HEK293 (cell line): ENCODE data around the gene LRRC53.

Experiments used
- CTCF ChIA-PET: fragments of 350-600 bp; formaldehyde crosslinking; extraction: SDS; loops from one replicate; lab custom pipeline; 2021; ENCODE audit warnings: antibody characterized with exemption; lab: Yijun Ruan, JAX
- POLR2A ChIA-PET: fragments of 300-600 bp; formaldehyde crosslinking; extraction: SDS; loops from one replicate; lab custom pipeline; 2020; ENCODE audit warnings: antibody characterized with exemption, inconsistent platforms; lab: Yijun Ruan, JAX
- H3K27ac ChIP-seq: fragments of 200-500 bp; sonication (Bioruptor generic); 2 replicates; pipeline ENCODE4 v1.5.1; 2014; ENCODE audit warnings: low read depth, low read length, control low read depth, inconsistent platforms; ENCODE audit errors: extremely low read depth
- H3K36me3 ChIP-seq, 2 experiments: fragments of 200-500 bp in 1 of 2; sonication (Bioruptor generic) in 1 of 2; 1 replicate in 1 of 2; 2 replicates in 1 of 2; pipeline ENCODE4 v1.5.1; 2014 to 2017; ENCODE audit warnings: inconsistent platforms in 2 of 2, low read length in 2 of 2; ENCODE audit not compliant: control insufficient read depth in 2 of 2, insufficient read depth in 1 of 2
- H3K4me1 ChIP-seq: fragments of 200-500 bp; sonication (Bioruptor generic); 2 replicates; pipeline ENCODE4 v1.5.1; 2014; ENCODE audit warnings: mild to moderate bottlenecking, low read length, inconsistent platforms; ENCODE audit not compliant: control insufficient read depth, insufficient read depth
- H3K4me3 ChIP-seq: 2 replicates; pipeline ENCODE4 v1.5.1; 2011; ENCODE audit warnings: low read depth, mild to moderate bottlenecking, control low read depth, low read length, moderate library complexity
- H3K9me3 ChIP-seq: fragments of 200-500 bp; sonication (Bioruptor generic); 2 replicates; pipeline ENCODE4 v1.5.1; 2014; ENCODE audit warnings: low read depth, low read length, inconsistent platforms; ENCODE audit not compliant: control insufficient read depth, insufficient read depth
- BCL11A ChIP-seq: fragments of 450-650 bp; formaldehyde crosslinking; IDR thresholded peaks from 2 replicates; pipeline ENCODE4 v1.5.1; 2016; ENCODE audit warnings: low read depth, missing biosample characterization, missing genetic modification characterization
- FEZF1 ChIP-seq: fragments of 450-650 bp; formaldehyde crosslinking; IDR thresholded peaks from 2 replicates; pipeline ENCODE4 v1.5.1; 2016; ENCODE audit warnings: missing biosample characterization, missing genetic modification characterization
- GLI4 ChIP-seq: fragments of 450-650 bp; formaldehyde crosslinking; IDR thresholded peaks from 2 replicates; pipeline ENCODE4 v1.5.1; 2016; ENCODE audit warnings: missing biosample characterization, missing genetic modification characterization
- KLF10 ChIP-seq: fragments of 450-650 bp; IDR thresholded peaks from 2 replicates; pipeline ENCODE4 v1.5.1; 2018; ENCODE audit warnings: missing biosample characterization, mild to moderate bottlenecking, missing genetic modification characterization
- KLF8 ChIP-seq: fragments of 450-650 bp; formaldehyde crosslinking; IDR thresholded peaks from 2 replicates; pipeline ENCODE4 v1.5.1; 2016; ENCODE audit warnings: missing biosample characterization, missing genetic modification characterization
- OVOL3 ChIP-seq: fragments of 450-650 bp; formaldehyde crosslinking; IDR thresholded peaks from 2 replicates; pipeline ENCODE4 v1.5.1; 2016; ENCODE audit warnings: missing biosample characterization, missing genetic modification characterization
- REPIN1 ChIP-seq: fragments of 450-650 bp; formaldehyde crosslinking; IDR thresholded peaks from 2 replicates; pipeline ENCODE4 v1.5.1; 2017; ENCODE audit warnings: missing biosample characterization, missing genetic modification characterization, low read depth
- YY2 ChIP-seq: fragments of 450-650 bp; formaldehyde crosslinking; IDR thresholded peaks from 2 replicates; pipeline ENCODE4 v1.5.1; 2016; ENCODE audit warnings: missing biosample characterization, missing genetic modification characterization
- ZBTB1 ChIP-seq: fragments of 450-650 bp; formaldehyde crosslinking; IDR thresholded peaks from 2 replicates; pipeline ENCODE4 v1.5.1; 2016; ENCODE audit warnings: missing biosample characterization, missing genetic modification characterization
- ZFHX2 ChIP-seq: fragments of 450-650 bp; formaldehyde crosslinking; conservative IDR thresholded peaks from 2 replicates; pipeline ENCODE4 v1.5.1; 2016; ENCODE audit warnings: missing biosample characterization, missing genetic modification characterization
- ZFP41 ChIP-seq: fragments of 450-650 bp; formaldehyde crosslinking; IDR thresholded peaks from 2 replicates; pipeline ENCODE4 v1.5.1; 2016; ENCODE audit warnings: missing biosample characterization, missing genetic modification characterization, borderline replicate concordance
- ZNF133 ChIP-seq: fragments of 450-650 bp; formaldehyde crosslinking; IDR thresholded peaks from 2 replicates; pipeline ENCODE4 v1.5.1; 2016; ENCODE audit warnings: missing biosample characterization, missing genetic modification characterization
- ZNF174 ChIP-seq: fragments of 450-650 bp; formaldehyde crosslinking; IDR thresholded peaks from 2 replicates; pipeline ENCODE4 v1.5.0; 2017; ENCODE audit warnings: missing biosample characterization, mild to moderate bottlenecking, missing genetic modification characterization
- ZNF184 ChIP-seq: fragments of 450-650 bp; IDR thresholded peaks from 2 replicates; pipeline ENCODE4 v1.5.1; 2018; ENCODE audit warnings: missing biosample characterization, mild to moderate bottlenecking, missing genetic modification characterization
- ZNF211 ChIP-seq: fragments of 450-650 bp; formaldehyde crosslinking; IDR thresholded peaks from 2 replicates; pipeline ENCODE4 v1.5.1; 2016; ENCODE audit warnings: low read depth, missing biosample characterization, missing genetic modification characterization
- ZNF23 ChIP-seq: fragments of 450-650 bp; formaldehyde crosslinking; IDR thresholded peaks from 2 replicates; pipeline ENCODE4 v1.5.1; 2016; ENCODE audit warnings: missing biosample characterization, missing genetic modification characterization, borderline replicate concordance
- ZNF311 ChIP-seq: fragments of 450-650 bp; formaldehyde crosslinking; IDR thresholded peaks from 2 replicates; pipeline ENCODE4 v1.5.1; 2017; ENCODE audit warnings: missing biosample characterization, missing genetic modification characterization, borderline replicate concordance
- ZNF341 ChIP-seq: fragments of 450-650 bp; formaldehyde crosslinking; IDR thresholded peaks from 2 replicates; pipeline ENCODE4; 2016; ENCODE audit warnings: low read depth, missing biosample characterization, missing genetic modification characterization
- ZNF366 ChIP-seq: fragments of 450-650 bp; formaldehyde crosslinking; conservative IDR thresholded peaks from 2 replicates; pipeline ENCODE4 v1.5.1; 2016; ENCODE audit warnings: missing biosample characterization, missing genetic modification characterization
- ZNF37A ChIP-seq: fragments of 450-650 bp; IDR thresholded peaks from 2 replicates; pipeline ENCODE4 v1.5.1; 2018; ENCODE audit warnings: missing biosample characterization, missing genetic modification characterization
- ZNF423 ChIP-seq: fragments of 450-650 bp; formaldehyde crosslinking; IDR thresholded peaks from 2 replicates; pipeline ENCODE4 v1.5.1; 2016; ENCODE audit warnings: missing biosample characterization, missing genetic modification characterization
- ZNF544 ChIP-seq: fragments of 450-650 bp; formaldehyde crosslinking; IDR thresholded peaks from 2 replicates; pipeline ENCODE4 v1.5.0; 2017; ENCODE audit warnings: missing biosample characterization, missing genetic modification characterization
- ZNF585B ChIP-seq: fragments of 450-650 bp; formaldehyde crosslinking; IDR thresholded peaks from 2 replicates; pipeline ENCODE4 v1.5.1; 2016; ENCODE audit warnings: missing biosample characterization, missing genetic modification characterization
- ZNF670 ChIP-seq: fragments of 450-650 bp; formaldehyde crosslinking; IDR thresholded peaks from 2 replicates; pipeline ENCODE4 v1.5.1; 2016; ENCODE audit warnings: missing biosample characterization, missing genetic modification characterization, low read depth
- ZNF677 ChIP-seq: fragments of 450-650 bp; IDR thresholded peaks from 2 replicates; pipeline ENCODE4 v1.5.0; 2018; ENCODE audit warnings: missing biosample characterization, mild to moderate bottlenecking, missing genetic modification characterization, moderate library complexity
- ZNF777 ChIP-seq: fragments of 450-650 bp; formaldehyde crosslinking; IDR thresholded peaks from 2 replicates; pipeline ENCODE4 v1.5.1; 2017; ENCODE audit warnings: missing biosample characterization, missing genetic modification characterization, borderline replicate concordance
- TF ChIP-seq, protein P1 (sequence below): fragments of 450-650 bp; formaldehyde crosslinking; IDR thresholded peaks from 2 replicates; pipeline ENCODE4 v1.5.1; 2016; ENCODE audit warnings: missing biosample characterization, missing genetic modification characterization, low read depth
- TF ChIP-seq, protein P2 (sequence below): fragments of 450-650 bp; formaldehyde crosslinking; IDR thresholded peaks from 2 replicates; pipeline ENCODE4 v1.5.1; 2016; ENCODE audit warnings: missing biosample characterization, missing genetic modification characterization

LRRC53 gene

DNA sequence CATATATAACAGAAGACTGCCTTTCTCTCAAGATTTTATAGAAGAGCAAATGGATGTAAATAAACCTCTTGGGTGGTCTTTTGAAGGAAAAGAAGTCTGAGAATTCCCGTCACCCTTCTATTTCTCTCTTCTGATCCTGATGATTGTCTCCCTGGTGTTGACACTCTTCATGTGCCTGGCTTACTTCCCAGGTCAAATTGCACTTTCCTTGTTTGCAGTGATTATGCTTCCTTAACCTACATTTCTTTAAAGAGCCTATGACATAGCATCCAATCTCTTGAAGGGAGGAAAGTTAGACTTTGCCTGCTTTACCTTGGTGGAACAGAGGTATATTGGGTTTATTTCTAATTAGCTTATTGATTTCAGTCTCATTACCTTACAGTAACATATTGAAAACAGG is 80.1 kb downstream of the LRRC53 start:
- Histone ChIP-seq H3K36me3 (no peaks in the 10 kb centered on the region), H3K9me3 (no peaks in the 10 kb centered on the region), H3K4me1 (no peaks in the 10 kb centered on the region), H3K27ac (no peak overlapping the region), H3K4me3 (no peak overlapping the region)
- CTCF ChIA-PET, result no interaction called here
- POLR2A ChIA-PET, result no interaction called here
- TF ChIP-seq ZNF174 (tag by site-specific recombination), result no peak
- TF ChIP-seq ZFHX2 (tag by site-specific recombination), result no peak
- no peak for TF ChIP-seq REPIN1 (tag by site-specific recombination)
- TF ChIP-seq GLI4 (tag by site-specific recombination), result no peak
- no peak for TF ChIP-seq ZNF677 (tag by site-specific recombination)
- no peak for TF ChIP-seq ZNF133 (tag by site-specific recombination)
- TF ChIP-seq ZNF670 (tag by site-specific recombination), result no peak
- TF ChIP-seq, protein P1, sequence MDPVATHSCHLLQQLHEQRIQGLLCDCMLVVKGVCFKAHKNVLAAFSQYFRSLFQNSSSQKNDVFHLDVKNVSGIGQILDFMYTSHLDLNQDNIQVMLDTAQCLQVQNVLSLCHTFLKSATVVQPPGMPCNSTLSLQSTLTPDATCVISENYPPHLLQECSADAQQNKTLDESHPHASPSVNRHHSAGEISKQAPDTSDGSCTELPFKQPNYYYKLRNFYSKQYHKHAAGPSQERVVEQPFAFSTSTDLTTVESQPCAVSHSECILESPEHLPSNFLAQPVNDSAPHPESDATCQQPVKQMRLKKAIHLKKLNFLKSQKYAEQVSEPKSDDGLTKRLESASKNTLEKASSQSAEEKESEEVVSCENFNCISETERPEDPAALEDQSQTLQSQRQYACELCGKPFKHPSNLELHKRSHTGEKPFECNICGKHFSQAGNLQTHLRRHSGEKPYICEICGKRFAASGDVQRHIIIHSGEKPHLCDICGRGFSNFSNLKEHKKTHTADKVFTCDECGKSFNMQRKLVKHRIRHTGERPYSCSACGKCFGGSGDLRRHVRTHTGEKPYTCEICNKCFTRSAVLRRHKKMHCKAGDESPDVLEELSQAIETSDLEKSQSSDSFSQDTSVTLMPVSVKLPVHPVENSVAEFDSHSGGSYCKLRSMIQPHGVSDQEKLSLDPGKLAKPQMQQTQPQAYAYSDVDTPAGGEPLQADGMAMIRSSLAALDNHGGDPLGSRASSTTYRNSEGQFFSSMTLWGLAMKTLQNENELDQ (tag by site-specific recombination), result no peak
- no peak for TF ChIP-seq ZNF366 (tag by site-specific recombination)
- no peak for TF ChIP-seq ZFP41 (tag by site-specific recombination)
- TF ChIP-seq BCL11A, result no peak
- TF ChIP-seq KLF8, result no peak

DNA sequence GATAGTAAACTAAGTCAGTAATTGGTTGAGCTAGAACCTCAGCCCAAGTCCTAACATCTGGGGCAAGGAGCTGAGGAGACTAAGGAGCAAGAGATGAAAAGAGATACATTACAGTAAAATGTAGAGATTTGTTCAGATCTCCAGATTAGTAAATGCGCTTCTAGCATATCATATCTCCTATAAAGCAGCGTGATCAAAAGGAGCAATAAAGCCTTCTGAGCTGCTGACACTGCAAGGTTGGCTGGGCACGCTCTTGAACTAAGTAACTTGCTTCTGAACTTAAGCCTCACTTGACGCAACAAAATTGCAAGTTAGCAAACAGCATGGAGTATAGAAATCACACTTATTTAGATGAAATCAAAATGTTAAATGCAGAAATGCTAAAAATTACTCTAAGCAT is 80.9 kb downstream of the LRRC53 start:
- H3K4me3 ChIP-seq, result no peak overlapping the region
- H3K27ac ChIP-seq, result no peak overlapping the region
- POLR2A ChIA-PET, result no interaction called here
- no peak for TF ChIP-seq ZNF37A (tag by site-specific recombination)
- no peak for TF ChIP-seq FEZF1 (tag by site-specific recombination)
- TF ChIP-seq OVOL3 (tag by site-specific recombination), result no peak
- no peak for TF ChIP-seq ZNF184
- no peak for TF ChIP-seq YY2 (tag by site-specific recombination)
- no peak for TF ChIP-seq ZNF585B
- TF ChIP-seq ZNF366 (tag by site-specific recombination), result no peak
- no peak for TF ChIP-seq ZNF544 (tag by site-specific recombination)
- TF ChIP-seq ZNF23 (tag by site-specific recombination), result no peak
- no peak for TF ChIP-seq ZNF777 (tag by site-specific recombination)
- no peak for TF ChIP-seq ZNF341 (tag by site-specific recombination)
- no peak for TF ChIP-seq ZNF311 (tag by site-specific recombination)
- no peak for TF ChIP-seq ZNF211
- TF ChIP-seq, protein P2, sequence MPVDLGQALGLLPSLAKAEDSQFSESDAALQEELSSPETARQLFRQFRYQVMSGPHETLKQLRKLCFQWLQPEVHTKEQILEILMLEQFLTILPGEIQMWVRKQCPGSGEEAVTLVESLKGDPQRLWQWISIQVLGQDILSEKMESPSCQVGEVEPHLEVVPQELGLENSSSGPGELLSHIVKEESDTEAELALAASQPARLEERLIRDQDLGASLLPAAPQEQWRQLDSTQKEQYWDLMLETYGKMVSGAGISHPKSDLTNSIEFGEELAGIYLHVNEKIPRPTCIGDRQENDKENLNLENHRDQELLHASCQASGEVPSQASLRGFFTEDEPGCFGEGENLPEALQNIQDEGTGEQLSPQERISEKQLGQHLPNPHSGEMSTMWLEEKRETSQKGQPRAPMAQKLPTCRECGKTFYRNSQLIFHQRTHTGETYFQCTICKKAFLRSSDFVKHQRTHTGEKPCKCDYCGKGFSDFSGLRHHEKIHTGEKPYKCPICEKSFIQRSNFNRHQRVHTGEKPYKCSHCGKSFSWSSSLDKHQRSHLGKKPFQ, result no peak
- no peak for TF ChIP-seq ZBTB1 (tag by site-specific recombination)
- no peak for TF ChIP-seq ZNF423 (tag by site-specific recombination)
- TF ChIP-seq KLF10 (tag by site-specific recombination), result no peak
- no peak for TF ChIP-seq ZFHX2 (tag by site-specific recombination)
- H3K4me1 ChIP-seq, result no peaks in the 10 kb centered on the region
- no peaks in the 10 kb centered on the region for H3K36me3 ChIP-seq
- CTCF ChIA-PET, result no interaction called here
- no peaks in the 10 kb centered on the region for H3K9me3 ChIP-seq
